A673 (cell line): ENCODE results near the gene CARMIL3.

Source experiments
- CTCF ChIP-seq: fragments of 300-800, 200-600 bp; sonication (generic); conservative IDR thresholded peaks from 2 replicates; pipeline ENCODE4 v1.5.1; 2017; ENCODE audit warnings: low read depth, mild to moderate bottlenecking, antibody characterized with exemption, low read length, moderate library complexity, mixed read lengths
- EZH2 ChIP-seq: fragments of 200-600 bp; sonication (generic); IDR thresholded peaks from 2 replicates; pipeline ENCODE4 v1.6.1; 2017; ENCODE audit warnings: borderline replicate concordance, low read depth, mild to moderate bottlenecking, mixed read lengths, antibody characterized with exemption, low read length; ENCODE audit not compliant: poor library complexity, severe bottlenecking

DNA sequence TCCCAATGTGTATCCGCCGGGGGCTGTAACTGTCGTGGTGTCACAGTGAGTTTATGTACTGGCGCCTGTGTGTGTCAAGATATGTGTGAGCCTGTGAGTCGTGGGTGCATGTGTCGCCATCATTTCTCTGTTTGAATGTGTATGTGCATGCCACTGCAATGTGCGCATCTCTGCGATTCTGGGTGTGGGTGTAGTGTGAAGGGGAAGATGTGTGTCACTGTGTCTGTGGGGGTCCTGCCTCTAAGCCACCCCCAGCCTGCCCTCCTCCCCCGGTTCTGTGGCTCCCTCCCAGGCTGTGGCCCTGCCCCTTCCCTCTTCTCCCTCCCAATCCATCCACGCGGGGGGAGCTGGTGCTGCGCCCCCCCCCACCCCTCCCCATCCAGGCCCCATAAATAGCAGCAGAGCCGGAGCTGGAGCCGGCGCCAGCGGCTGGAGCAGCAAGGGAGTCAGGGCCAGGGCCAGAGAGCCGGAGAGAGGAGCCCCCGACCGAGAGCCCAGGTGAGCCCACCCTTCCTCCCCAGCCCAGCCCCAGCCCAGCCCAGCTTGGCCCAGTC is 19.4 kb downstream of the CARMIL3 start, which contains the start of gene CPNE6:
- no peak for TF ChIP-seq CTCF
- no peak for TF ChIP-seq EZH2
